IPS DF 19.7 (cell line): Measurements from ENCODE around the gene NCKAP5.

Experiments used
- DNase-seq: peaks from one replicate; pipeline ENCODE4 v3.0.0-alpha.2; 2013; ENCODE audit warnings: low read depth, low spot score

Gene NCKAP5

GRCh38 chr2:132883430-132883829 is 684.8 kb downstream of the NCKAP5 start:
- DNase-seq: no peak

DNA sequence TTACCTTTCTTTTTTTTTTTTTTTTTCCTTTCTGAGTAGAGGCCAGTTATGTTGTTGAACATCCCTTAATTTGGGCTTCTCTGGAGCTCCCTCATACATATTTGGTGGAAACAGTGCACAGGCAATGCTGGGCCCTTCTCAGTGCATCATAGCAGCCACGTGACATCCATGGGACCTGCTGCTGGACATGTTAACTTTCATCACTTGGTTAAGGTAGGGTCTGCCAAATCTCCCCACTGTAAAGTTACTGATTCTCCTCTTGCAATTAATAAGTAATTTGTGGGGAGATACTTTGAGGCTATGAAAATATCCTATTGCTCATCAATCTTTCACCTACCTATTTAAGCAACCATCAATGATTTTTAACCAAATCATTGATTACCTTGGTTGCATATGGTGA is 686.7 kb downstream of the NCKAP5 start:
- no peak for DNase-seq

GRCh38 chr2:132877923-132878322 is 690.3 kb downstream of the NCKAP5 start:
- DNase-seq: no peak

GRCh38 chr2:132876745-132877391 is 691.4 kb downstream of the NCKAP5 start:
- no peak for DNase-seq

GRCh38 chr2:132875193-132875592 is 693.1 kb downstream of the NCKAP5 start:
- no peak for DNase-seq

DNA sequence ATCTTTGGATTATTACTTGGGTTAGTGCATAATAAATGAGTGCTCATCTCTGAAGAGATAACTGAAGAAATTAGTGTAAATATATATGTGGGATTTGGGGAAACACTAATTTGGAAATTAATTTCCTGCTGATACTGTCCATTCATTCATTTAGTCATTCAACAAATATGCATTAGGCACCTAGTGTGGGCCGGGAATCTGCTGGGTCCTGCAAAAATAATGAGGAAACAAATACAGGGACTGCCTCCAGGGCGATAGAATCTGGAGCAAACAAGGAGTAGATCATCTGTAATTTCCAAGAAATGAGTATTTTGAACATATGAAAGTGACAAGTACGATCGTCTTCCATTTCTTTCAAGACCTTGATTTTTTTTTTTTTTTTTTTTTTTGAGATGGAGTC is 694.5 kb downstream of the NCKAP5 start:
- no peak for DNase-seq

- DNase-seq: no peak
Observed at GRCh38 chr2:132871831-132872230, 696.4 kb downstream of the NCKAP5 start.

DNA sequence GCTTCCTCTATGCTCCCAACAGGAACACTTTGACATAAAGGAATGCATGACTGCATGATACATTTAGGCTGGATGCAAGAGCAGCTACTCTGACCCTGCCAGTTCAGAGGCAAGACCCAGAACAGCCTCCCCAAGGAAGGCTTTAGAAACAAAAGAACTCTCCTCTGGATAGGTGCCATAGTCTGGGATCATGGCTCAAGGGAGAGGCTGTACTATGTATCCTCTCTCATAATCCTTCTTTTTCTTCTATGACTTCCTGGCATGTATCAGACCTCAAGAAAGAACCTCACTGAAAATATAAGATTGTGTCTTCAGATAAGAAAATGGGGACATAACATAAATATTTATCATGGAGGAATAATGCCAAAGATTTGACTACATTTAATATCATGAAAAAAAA is 704.3 kb downstream of the NCKAP5 start:
- no peak for DNase-seq

DNA sequence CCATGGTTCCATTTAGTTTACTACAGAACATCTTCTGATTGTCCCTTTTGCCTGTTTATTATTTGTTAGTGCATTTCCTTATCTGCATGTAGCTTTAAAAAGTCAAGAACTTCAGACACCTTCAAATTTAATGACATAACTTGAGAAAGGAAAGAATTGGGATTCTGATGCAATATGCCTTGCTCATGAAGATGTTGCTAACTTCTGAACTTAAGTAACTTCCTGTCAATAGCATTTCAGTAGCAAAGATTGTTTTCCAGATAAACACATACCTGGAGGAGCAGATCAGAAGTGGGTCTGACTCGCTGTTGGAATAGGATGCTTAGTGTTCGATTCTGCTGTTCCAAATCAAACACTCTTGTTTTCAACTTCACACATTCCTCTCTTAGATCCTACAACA is 708.0 kb downstream of the NCKAP5 start:
- no peak for DNase-seq

GRCh38 chr2:132859590-132859989 is 708.7 kb downstream of the NCKAP5 start:
- no peak for DNase-seq

DNA sequence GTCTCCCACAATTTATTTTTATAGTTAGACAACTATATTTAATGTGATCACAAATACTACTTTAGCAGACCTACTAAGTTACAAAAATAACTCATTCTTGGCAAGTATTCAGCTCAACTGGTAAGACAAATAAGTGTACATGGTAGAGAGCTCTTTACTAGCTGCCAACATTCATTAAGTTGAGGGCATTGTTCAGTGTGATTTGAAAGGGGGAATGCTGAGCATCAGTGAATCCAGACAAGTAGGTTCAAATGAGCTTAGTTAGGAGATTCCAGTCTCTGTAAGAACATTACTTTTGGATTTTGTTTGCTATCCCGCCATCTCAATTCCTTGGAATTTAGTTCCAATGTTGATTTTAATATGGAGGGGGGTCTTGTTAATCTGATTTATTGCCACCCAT is 710.9 kb downstream of the NCKAP5 start:
- no peak for DNase-seq

GRCh38 chr2:132850688-132851087 is 717.6 kb downstream of the NCKAP5 start:
- no peak for DNase-seq

- no peak for DNase-seq
Observed at GRCh38 chr2:132849118-132849517, 719.1 kb downstream of the NCKAP5 start.

DNA sequence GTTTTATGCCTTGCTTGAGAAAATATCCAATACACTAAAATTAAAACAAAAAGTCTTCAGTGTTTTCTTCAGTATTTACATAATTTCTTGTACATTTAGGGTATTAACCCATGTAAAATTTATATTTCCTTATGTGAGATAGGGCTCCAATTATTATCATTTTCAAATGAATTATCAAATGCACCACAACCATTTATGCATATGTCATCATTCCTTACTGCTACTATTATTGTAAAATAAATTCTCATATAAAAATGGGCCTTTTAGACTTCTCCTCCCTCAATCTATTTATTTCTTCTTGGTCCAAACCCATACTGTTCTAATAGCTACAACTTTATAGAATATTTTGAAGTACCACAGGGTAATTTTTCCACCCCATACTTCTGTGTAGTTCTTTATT is 722.9 kb downstream of the NCKAP5 start:
- no peak for DNase-seq

DNA sequence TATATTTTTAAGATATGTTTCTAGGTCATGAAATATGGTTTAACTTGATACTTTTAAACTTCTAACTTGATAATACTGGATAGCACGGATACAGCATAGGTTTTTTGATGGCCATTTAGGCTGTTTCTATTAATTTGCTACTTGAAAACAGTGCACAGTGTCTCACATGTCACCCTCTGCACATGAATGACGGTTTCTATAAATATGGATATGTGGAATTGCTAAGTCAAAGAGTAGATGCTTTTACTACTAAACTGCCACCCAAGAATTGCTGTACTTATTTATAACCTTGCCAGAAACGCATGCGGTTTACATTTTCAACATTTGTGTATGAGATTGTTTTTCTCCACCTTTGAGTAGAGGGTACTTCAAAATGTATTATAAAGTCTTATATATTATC is 723.7 kb downstream of the NCKAP5 start:
- no peak for DNase-seq

DNA sequence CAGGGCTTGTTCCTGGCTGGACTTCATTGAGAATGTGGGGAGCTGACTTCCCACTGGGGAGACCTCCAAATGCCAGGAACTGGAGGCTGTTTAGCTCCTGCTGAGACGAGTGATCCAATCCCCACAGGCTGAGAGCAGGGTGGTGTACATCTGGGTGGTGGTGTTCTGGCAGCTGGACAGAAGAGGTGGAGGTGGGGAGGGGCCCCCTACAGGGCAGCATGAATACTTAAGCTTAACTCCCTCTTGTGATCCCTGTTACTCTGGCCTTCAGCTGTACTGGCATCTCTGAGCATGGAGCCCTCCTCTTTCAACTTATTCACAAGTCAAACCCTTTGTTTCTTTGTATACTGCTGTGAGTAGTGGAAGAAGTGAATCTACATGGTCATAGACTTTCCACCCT is 730.5 kb downstream of the NCKAP5 start:
- peak; percentile 3 for DNase-seq

- no peak for DNase-seq
Observed at GRCh38 chr2:132830321-132830827, 737.9 kb downstream of the NCKAP5 start.

GRCh38 chr2:132825601-132826000 is 742.7 kb downstream of the NCKAP5 start:
- DNase-seq: no peak

- DNase-seq: no peak
Observed at GRCh38 chr2:132824716-132825115, 743.5 kb downstream of the NCKAP5 start.

DNA sequence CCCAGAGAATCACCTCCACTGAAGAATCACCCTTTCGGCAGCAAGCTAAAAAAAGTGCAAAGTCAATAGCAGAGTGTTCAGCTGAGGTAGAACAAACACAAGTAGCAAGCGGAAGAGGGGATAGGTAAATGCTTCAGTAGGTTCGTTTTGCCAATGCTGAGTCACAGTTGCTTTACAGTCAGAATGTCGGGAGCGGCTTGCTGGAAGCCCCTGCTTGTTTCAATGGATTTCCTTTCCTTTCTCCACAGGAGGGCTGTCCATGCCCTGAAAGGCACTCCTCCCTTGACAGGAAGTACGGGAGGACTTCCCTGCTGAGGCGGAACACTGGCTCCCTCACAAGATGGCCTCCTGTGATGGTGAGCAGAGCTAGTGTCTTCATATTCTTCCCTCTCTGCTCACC is 752.0 kb downstream of the NCKAP5 start:
- peak; percentile 33 for DNase-seq

DNA sequence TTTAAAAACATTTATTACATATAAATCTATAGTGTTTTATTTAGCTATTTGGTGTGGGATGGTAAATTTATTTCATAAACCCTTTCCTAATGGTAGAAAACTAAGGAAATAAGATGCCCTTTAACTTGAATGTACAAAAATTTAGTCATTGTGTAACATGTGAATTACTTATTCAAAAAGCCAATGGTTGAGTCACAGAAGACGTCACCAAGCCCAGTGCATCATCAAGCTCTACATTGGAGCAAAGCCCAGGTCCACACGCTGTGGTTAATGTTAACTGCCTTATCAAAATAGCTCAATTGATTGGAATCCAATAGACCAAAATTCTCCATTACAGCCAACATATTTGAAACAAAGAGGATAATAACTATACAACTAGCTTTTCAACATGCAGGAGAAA is 752.7 kb downstream of the NCKAP5 start:
- no peak for DNase-seq

DNA sequence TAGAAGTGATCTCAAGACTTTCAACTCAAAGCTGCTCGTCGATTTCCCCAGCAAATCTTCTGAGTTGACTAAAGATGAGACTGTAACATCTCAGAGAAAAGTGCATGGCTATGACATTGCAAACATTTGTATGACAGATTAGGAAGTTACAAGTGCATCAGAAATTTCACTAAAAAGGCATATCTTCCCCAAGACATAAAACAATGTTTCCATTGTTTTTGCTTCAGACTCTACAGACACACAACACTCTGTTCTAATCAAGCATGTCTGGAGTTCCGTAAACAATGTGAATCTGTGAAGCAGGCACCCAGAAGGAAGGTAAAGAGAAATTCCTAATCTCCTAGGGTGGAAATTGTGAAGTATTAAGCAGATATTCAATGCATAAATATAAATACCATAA is 753.6 kb downstream of the NCKAP5 start:
- no peak for DNase-seq

DNA sequence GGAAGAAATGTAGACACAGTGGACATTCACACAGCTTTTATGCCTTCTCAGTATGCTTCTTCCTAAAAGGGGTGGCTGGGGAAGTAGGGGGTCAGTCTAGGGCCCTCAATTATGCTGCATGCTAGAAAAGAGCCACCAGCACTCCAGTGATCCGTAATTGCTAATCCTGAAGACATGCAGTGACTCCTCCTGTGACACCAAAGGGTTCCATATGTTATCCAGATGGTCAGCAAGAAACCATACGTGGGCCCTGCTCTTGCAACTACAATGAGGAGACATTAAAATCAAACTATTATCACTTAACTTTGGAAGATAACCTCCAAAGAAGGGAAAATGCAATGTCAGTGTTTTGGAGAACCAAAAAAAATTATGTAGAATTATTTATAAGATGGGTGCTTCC is 754.8 kb downstream of the NCKAP5 start:
- no peak for DNase-seq
